GM23248 (cell line): ENCODE measurements around the gene TRPM4.

Experiments
- EZH2 ChIP-seq: fragments of 200-600 bp; sonication (generic); IDR thresholded peaks from 2 replicates; pipeline ENCODE4 v1.6.1; 2018; ENCODE audit warnings: antibody characterized with exemption, mild to moderate bottlenecking; ENCODE audit not compliant: insufficient read depth, poor library complexity, severe bottlenecking
- EZH2phosphoT487 ChIP-seq: fragments of 200-600 bp; sonication (generic); IDR thresholded peaks from 2 replicates; pipeline ENCODE4 v1.6.1; 2018; ENCODE audit warnings: antibody characterized with exemption, moderate library complexity, mild to moderate bottlenecking, low read depth; ENCODE audit not compliant: insufficient read depth

DNA sequence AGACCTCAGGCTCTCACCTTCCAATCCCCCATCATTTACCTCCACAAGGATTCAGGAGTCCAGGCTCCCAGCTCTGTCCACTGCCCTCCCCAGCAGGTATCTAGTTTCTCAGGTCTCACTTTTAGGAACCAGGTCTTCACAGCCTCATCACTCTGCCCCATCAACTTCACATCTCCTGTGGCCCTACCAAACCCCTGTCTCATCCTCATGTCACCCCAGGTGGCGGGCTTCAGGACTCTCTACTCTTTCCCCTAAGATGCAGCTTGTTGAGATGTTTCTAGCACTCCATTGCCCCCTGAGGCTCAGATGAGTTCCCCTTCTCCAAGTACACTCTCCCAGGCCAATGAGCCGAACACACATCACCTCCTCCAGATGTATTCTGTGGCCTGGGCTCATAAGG, 36.7 kb upstream of the TRPM4 start:
- TF ChIP-seq EZH2 = no peak
- no peak for TF ChIP-seq EZH2phosphoT487
